Nephron (organoid): ENCODE results near the gene STOX2.

Source experiments
- H3K27ac Mint-ChIP-seq, 3 experiments: 2 replicates each; pipeline ENCODE4 v1.8.0; 2020; ENCODE audit warnings: mixed read lengths in 3 of 3, mild to moderate bottlenecking in 2 of 3, moderate library complexity in 1 of 3
- H3K27me3 Mint-ChIP-seq: 2 replicates; pipeline ENCODE4 v1.8.0; 2021; ENCODE audit warnings: low read depth, mild to moderate bottlenecking, moderate library complexity, mixed read lengths
- H3K36me3 Mint-ChIP-seq: 2 replicates; pipeline ENCODE4 v1.8.0; 2020; ENCODE audit warnings: low read depth, mixed read lengths
- H3K4me1 Mint-ChIP-seq: 2 replicates; pipeline ENCODE4 v1.8.0; 2020; ENCODE audit warnings: mixed read lengths
- H3K4me3 Mint-ChIP-seq, 3 experiments: 2 replicates each; pipeline ENCODE4 v1.8.0; 2020; ENCODE audit warnings: mild to moderate bottlenecking in 3 of 3, mixed read lengths in 3 of 3, moderate library complexity in 2 of 3
- H3K9me3 Mint-ChIP-seq: 2 replicates; pipeline ENCODE4 v1.8.0; 2020; ENCODE audit warnings: mixed read lengths
- CTCF ChIP-seq, 3 experiments: fragments of 200-600 bp; sonication (generic); IDR thresholded peaks; one replicate each; pipeline ENCODE4 v1.5.0; 2021; ENCODE audit warnings: antibody characterized with exemption in 3 of 3; ENCODE audit not compliant: unreplicated experiment in 3 of 3

The STOX2 gene

GRCh38 chr4:183909187-183909586, 4.1 kb downstream of the STOX2 start:
- peaks cover 4% of the 10 kb centered on the region for H3K36me3 Mint-ChIP-seq
- peaks cover 12% of the 10 kb centered on the region for H3K27me3 Mint-ChIP-seq
- no peaks in the 10 kb centered on the region for H3K9me3 Mint-ChIP-seq
- TF ChIP-seq CTCF (IDR thresholded peaks at IDR 0.05; ENCODE audit: unreplicated experiment in 3 of 3), result no peak
- H3K4me3 Mint-ChIP-seq, result peak overlapping the region in 2 of 3 experiments; percentile 86 to 91
- H3K27ac Mint-ChIP-seq, result no peak overlapping the region
- peaks cover 26% of the 10 kb centered on the region for H3K4me1 Mint-ChIP-seq

GRCh38 chr4:183909801-183910200, 4.7 kb downstream of the STOX2 start:
- no peak overlapping the region for H3K27ac Mint-ChIP-seq
- no peak for TF ChIP-seq CTCF (IDR thresholded peaks at IDR 0.05; ENCODE audit: unreplicated experiment in 3 of 3)

GRCh38 chr4:183912585-183912984, 7.5 kb downstream of the STOX2 start:
- Mint-ChIP-seq H3K4me3 (no peak overlapping the region), H3K27ac (no peak overlapping the region), H3K9me3 (no peaks in the 10 kb centered on the region), H3K27me3 (peaks cover 6% of the 10 kb centered on the region), H3K36me3 (peaks cover 10% of the 10 kb centered on the region), H3K4me1 (peaks cover 17% of the 10 kb centered on the region)
- no peak for TF ChIP-seq CTCF (IDR thresholded peaks at IDR 0.05; ENCODE audit: unreplicated experiment in 3 of 3)

More at GRCh38 chr4:183909801-183910200, 4.7 kb downstream of the STOX2 start:
- no peaks in the 10 kb centered on the region for H3K9me3 Mint-ChIP-seq
- peaks cover 4% of the 10 kb centered on the region for H3K36me3 Mint-ChIP-seq
- H3K27me3 Mint-ChIP-seq, result peaks cover 12% of the 10 kb centered on the region
- peak overlapping the region; percentile 14 to 51 (median 31) for H3K4me3 Mint-ChIP-seq
- H3K4me1 Mint-ChIP-seq, result peaks cover 24% of the 10 kb centered on the region

- no peak for TF ChIP-seq CTCF (IDR thresholded peaks at IDR 0.05; ENCODE audit: unreplicated experiment in 3 of 3)
- Mint-ChIP-seq H3K4me1 (no peaks in the 10 kb centered on the region), H3K9me3 (no peaks in the 10 kb centered on the region), H3K4me3 (no peak overlapping the region), H3K27me3 (no peaks in the 10 kb centered on the region), H3K36me3 (peaks cover 10% of the 10 kb centered on the region), H3K27ac (no peak overlapping the region)
Observed at GRCh38 chr4:183915976-183916375, 10.9 kb downstream of the STOX2 start.

- H3K27me3 Mint-ChIP-seq, result no peaks in the 10 kb centered on the region
- H3K4me1 Mint-ChIP-seq, result no peaks in the 10 kb centered on the region
- no peaks in the 10 kb centered on the region for H3K9me3 Mint-ChIP-seq
- H3K27ac Mint-ChIP-seq, result no peak overlapping the region
- peaks cover 22% of the 10 kb centered on the region for H3K36me3 Mint-ChIP-seq
- H3K4me3 Mint-ChIP-seq, result no peak overlapping the region
- no peak for TF ChIP-seq CTCF (IDR thresholded peaks at IDR 0.05; ENCODE audit: unreplicated experiment in 3 of 3)
Observed at GRCh38 chr4:183918696-183919095, 13.6 kb downstream of the STOX2 start.

GRCh38 chr4:183919141-183919540, 14.0 kb downstream of the STOX2 start:
- TF ChIP-seq CTCF (IDR thresholded peaks at IDR 0.05; ENCODE audit: unreplicated experiment in 3 of 3), result no peak
- Mint-ChIP-seq H3K4me3 (no peak overlapping the region), H3K36me3 (peaks cover 18% of the 10 kb centered on the region), H3K27ac (no peak overlapping the region), H3K4me1 (no peaks in the 10 kb centered on the region), H3K27me3 (no peaks in the 10 kb centered on the region), H3K9me3 (no peaks in the 10 kb centered on the region)
